CD4-positive, alpha-beta T cell treated with Interleukin-21 for 1 hour (primary cell): ENCODE results near the gene C1orf56.
"Not testable (repeated sequence)": the region's sequence is repeated elsewhere in the genome, so short reads cannot be mapped to it uniquely, and the experiment has no call there.

Experiments
- DNase-seq: peaks from one replicate; pipeline ENCODE4 v3.0.0-alpha.2; 2020

C1orf56 gene

GRCh38 chr1:151062741-151063371 is 15.3 kb downstream of the C1orf56 start:
- DNase-seq = no peak

- DNase-seq = no peak
Measured at GRCh38 chr1:151065089-151065645, 17.6 kb downstream of the C1orf56 start.

DNA sequence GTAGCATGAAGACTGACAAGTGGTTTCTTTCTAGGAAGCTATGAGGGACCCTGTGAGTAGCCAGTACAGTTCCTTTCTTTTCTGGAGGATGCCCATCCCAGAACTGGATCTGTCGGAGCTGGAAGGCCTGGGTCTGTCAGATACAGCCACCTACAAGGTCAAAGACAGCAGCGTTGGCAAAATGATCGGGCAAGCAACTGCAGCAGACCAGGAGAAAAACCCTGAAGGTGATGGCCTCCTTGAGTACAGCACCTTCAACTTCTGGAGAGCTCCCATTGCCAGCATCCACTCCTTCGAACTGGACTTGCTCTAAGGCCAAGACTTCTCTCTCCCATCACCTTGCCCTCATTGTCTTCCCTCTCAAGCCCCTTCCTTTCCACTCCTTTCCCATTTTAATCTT is 19.6 kb downstream of the C1orf56 start:
- no peak for DNase-seq

DNA sequence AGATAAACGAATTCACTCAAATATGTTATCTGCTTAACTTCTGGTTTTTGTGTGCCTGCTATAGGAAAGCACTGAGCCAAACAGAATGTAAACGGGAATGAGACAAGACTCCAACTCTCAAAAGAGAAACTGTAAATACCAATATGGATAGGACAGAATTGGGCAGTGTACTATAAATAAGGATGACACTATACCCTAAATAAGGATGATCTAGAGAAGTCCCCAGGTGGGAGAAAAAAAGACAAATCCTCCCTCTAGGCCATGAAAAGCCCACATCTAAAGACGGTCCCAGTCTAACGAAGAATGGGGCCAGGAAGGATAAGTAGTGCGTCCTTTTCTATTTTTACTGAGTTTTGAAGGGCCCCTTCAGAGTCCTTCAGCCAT is 21.5 kb downstream of the C1orf56 start:
- no peak for DNase-seq

DNA sequence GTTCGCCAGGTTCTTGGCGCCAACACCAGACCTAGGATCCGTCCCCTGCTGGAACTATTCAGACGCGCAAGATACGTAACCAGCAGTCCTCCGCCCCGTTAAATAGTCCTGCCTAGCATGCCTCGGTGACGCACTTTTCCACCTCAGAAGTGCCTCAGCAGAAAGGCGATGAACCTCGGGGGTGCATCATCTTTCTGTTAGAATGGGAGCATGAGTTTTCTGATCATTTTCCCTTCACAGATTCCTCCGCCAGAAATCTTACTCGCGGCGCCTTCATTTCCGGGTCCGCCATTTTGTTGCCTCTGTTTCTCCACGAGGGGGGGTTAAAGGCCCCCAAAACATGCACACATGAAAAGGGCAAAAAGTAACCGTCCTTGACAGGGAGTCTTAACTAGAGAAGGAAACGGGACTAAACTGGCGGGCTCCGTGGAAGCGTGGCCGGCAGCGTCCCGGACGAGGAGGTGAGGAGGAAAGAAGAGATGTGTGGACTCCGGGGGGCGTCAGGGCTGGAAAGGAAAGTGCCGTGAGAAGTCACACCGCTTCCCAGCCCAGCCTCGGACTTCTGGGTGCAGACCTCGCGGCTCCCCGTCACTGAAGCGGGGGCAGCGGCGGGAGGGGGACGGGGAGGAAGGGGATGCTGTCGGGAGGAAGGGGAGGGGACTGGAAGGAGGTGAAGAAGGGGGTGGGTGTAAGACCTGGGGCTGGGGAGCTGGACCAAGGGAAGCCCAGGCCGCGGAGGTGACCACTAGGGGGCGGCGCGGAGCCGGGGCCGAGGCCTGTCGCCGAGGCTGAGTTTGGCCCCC is 23.1 kb downstream of the C1orf56 start, which contains the start of gene GABPB2:
GABPB2 (plus strand) TSS at position 288 of the 803 bp plus-strand sequence. CDS start 17,429 bp downstream, outside the sequence.
- DNase-seq = peak; percentile 88

- DNase-seq = no peak
Measured at GRCh38 chr1:151072224-151072623, 24.7 kb downstream of the C1orf56 start.

GRCh38 chr1:151085953-151086559 is 38.5 kb downstream of the C1orf56 start:
- DNase-seq = no peak

- not testable (repeated sequence) for DNase-seq
Measured at GRCh38 chr1:151097426-151097825, 49.9 kb downstream of the C1orf56 start.

- no peak for DNase-seq
Measured at GRCh38 chr1:151098126-151098525, 50.6 kb downstream of the C1orf56 start.
